ENCODE results near the gene PITPNM2. TPM values are rescaled to one million over a fixed set of nuclear protein-coding genes. Genes with fewer than 3 reads are reported as not detected.

PITPNM2 gene
- total RNA-seq, 2 experiments from 2014 or later = 37.3 to 38.3 TPM

DNA sequence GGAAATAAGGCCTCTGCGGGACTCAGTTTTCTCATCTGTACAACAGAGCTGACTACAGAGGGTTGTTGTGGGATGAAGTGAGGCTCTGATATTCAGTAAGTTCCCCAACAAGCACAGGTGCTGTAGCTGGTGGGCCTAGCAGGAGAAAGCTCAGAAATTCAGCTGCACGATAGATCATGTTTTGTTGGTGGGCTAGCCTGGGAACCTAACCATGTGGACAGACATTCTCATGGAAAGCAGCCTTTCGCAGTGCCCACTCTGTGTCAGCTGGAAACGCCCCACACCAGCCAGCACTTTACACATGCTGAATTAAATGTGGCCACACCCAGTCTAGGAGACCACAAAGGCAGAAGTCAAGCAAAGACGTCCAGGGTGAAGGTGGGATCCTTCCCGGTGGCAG lies 16.1 kb downstream of the PITPNM2 start:
- Histone ChIP-seq H3K27me3 (ENCODE audit: control insufficient read depth in 1 of 2, insufficient read depth in 2 of 2, low read length in 2 of 2) (no peaks in the 10 kb centered on the region), H3K4me1 (ENCODE audit: insufficient read depth, low read length) (peaks cover 26% of the 10 kb centered on the region), H3K4me3 (ENCODE audit: low read length) (no peak overlapping the region), H3K36me3 (ENCODE audit: insufficient read depth, low read length) (no peaks in the 10 kb centered on the region), H3K27ac (ENCODE audit: low read depth in 1 of 2, low read length in 2 of 2) (no peak overlapping the region), H3K9me3 (ENCODE audit: control insufficient read depth in 1 of 2, insufficient read depth in 1 of 2, low read length in 2 of 2) (no peaks in the 10 kb centered on the region)
- DNase-seq (no peak), ATAC-seq (ENCODE audit: poor library complexity) (no peak)
- H3K27ac Mint-ChIP-seq = peak overlapping the region; percentile 13
- ChIA-PET CTCF (no interaction called here), POLR2A (interaction anchor here (0.7 to 3.0 kb wide), 9 partner anchors 12 to 98 kb away, joined by 3 to 14 read pairs (median 4); partner anchors contain the start of genes MPHOSPH9 and MTRFR)
- intact Hi-C loops (cut with DNase I, micrococcal nuclease) = no loop called here
- peaks cover 4% of the 10 kb centered on the region for H3K36me3 Mint-ChIP-seq (ENCODE audit: low read depth)
- H3K27me3 Mint-ChIP-seq = no peaks in the 10 kb centered on the region
- TF ChIP-seq CTCF (IDR thresholded peaks at IDR 0.05) = no peak
- no peaks in the 10 kb centered on the region for H3K9me3 Mint-ChIP-seq
- H3K4me3 Mint-ChIP-seq = no peak overlapping the region
- H3K4me1 Mint-ChIP-seq (ENCODE audit: low read depth) = peaks cover 58% of the 10 kb centered on the region

DNA sequence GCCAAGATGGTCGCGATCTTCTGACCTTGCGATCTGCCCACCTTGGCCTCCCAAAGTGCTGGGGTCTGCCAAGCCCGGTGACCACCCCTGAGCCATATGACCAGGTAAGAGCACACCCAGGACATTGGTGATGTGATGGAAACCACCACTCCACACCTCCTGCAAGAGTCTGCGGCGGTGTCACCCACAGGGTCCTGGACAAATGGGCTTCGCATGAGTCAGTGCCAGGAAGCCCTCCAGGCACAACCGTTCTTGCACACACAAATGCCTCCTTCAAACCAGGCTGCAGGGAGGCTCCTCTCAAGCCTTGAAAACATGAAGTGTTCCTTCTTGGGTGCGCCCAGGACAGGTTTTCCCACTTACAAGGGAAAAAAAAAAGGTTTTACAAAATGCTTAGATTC lies 16.6 kb downstream of the PITPNM2 start:
- Mint-ChIP-seq H3K4me1 (ENCODE audit: low read depth) (peaks cover 58% of the 10 kb centered on the region), H3K4me3 (no peak overlapping the region), H3K27ac (peak overlapping the region; percentile 91), H3K27me3 (no peaks in the 10 kb centered on the region), H3K9me3 (no peaks in the 10 kb centered on the region), H3K36me3 (ENCODE audit: low read depth) (peaks cover 4% of the 10 kb centered on the region)
- ATAC-seq (ENCODE audit: poor library complexity) (no peak), DNase-seq (no peak)
- H3K9me3 ChIP-seq (ENCODE audit: control insufficient read depth in 1 of 2, insufficient read depth in 1 of 2, low read length in 2 of 2) = no peaks in the 10 kb centered on the region
- H3K27me3 ChIP-seq (ENCODE audit: control insufficient read depth in 1 of 2, insufficient read depth in 2 of 2, low read length in 2 of 2) = no peaks in the 10 kb centered on the region
- TF ChIP-seq CTCF (IDR thresholded peaks at IDR 0.05) = no peak
- no peak overlapping the region for H3K4me3 ChIP-seq (ENCODE audit: low read length)
- no peak overlapping the region for H3K27ac ChIP-seq (ENCODE audit: low read depth in 1 of 2, low read length in 2 of 2)
- ChIA-PET CTCF (no interaction called here), POLR2A (interaction anchor here (0.7 to 3.0 kb wide), 6 partner anchors 11 to 99 kb away, joined by 3 to 14 read pairs (median 5); partner anchors contain the start of genes MPHOSPH9 and MTRFR)
- intact Hi-C loops (cut with DNase I, micrococcal nuclease) = no loop called here
- H3K4me1 ChIP-seq (ENCODE audit: insufficient read depth, low read length) = peaks cover 24% of the 10 kb centered on the region
- H3K36me3 ChIP-seq (ENCODE audit: insufficient read depth, low read length) = no peaks in the 10 kb centered on the region

DNA sequence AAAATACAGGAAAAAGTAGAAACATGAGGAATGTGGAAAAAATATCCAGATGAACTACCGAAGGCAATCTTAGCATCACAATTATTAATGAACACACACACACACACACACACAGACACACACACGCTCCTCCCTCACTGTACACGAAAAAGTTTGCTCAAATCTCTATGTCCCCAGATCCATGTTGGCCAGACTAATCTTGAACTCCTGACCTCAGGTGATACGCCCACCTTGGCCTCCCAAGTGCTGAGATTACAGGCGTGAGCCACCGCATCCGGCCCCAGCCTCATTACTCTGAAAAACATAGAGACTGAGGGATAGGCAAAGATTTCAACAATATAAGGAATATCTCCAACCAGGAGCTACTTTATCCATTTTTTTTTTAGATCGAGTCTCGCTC lies 17.2 kb downstream of the PITPNM2 start:
- intact Hi-C loops (cut with DNase I, micrococcal nuclease) = no loop called here
- H3K27ac Mint-ChIP-seq = peak overlapping the region; percentile 91

More for the DNA sequence above, 17.2 kb downstream of the PITPNM2 start:
- Histone ChIP-seq H3K27ac (ENCODE audit: low read depth in 1 of 2, low read length in 2 of 2) (no peak overlapping the region), H3K36me3 (ENCODE audit: insufficient read depth, low read length) (no peaks in the 10 kb centered on the region), H3K4me3 (ENCODE audit: low read length) (no peak overlapping the region), H3K9me3 (ENCODE audit: control insufficient read depth in 1 of 2, insufficient read depth in 1 of 2, low read length in 2 of 2) (no peaks in the 10 kb centered on the region), H3K27me3 (ENCODE audit: control insufficient read depth in 1 of 2, insufficient read depth in 2 of 2, low read length in 2 of 2) (no peaks in the 10 kb centered on the region), H3K4me1 (ENCODE audit: insufficient read depth, low read length) (peaks cover 24% of the 10 kb centered on the region)
- Mint-ChIP-seq H3K27me3 (no peaks in the 10 kb centered on the region), H3K4me1 (ENCODE audit: low read depth) (peaks cover 58% of the 10 kb centered on the region), H3K9me3 (no peaks in the 10 kb centered on the region), H3K36me3 (ENCODE audit: low read depth) (peaks cover 4% of the 10 kb centered on the region), H3K4me3 (no peak overlapping the region)
- no peak for TF ChIP-seq CTCF (IDR thresholded peaks at IDR 0.05)
- DNase-seq (no peak), ATAC-seq (ENCODE audit: poor library complexity) (no peak)
- CTCF ChIA-PET = no interaction called here
- POLR2A ChIA-PET = interaction anchor here (0.9 to 3.0 kb wide), 6 partner anchors 11 to 99 kb away, joined by 3 to 47 read pairs (median 7); partner anchors contain the start of genes MPHOSPH9 and MTRFR
